Measurements from ENCODE around the gene ATRN. TPM values are rescaled to one million over a fixed set of nuclear protein-coding genes. Genes with fewer than 3 reads are reported as not detected.

ATRN gene
- total and polyA plus RNA-seq, 2 of the 8 experiments (the other 6 are each of a cell fraction or from before 2014, with no cell fraction given) = 12.0 to 17.4 TPM

DNA sequence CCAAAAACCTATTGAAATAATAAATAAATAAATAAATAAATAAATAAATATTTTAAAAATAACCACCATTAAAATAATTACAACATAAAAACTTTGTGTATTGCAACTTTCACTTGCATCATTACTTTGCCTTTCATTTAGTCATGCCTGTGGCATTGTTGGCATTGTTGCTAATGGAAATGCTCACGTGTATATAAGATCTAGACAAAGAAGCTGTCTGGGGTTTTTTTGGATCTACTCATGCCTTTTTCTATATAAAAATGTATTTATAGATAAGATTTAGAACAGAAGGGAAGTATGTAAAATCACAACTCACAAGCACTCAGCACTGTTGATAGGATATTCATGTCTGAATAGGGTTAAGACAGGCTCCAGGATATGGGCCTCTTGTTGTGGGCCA lies 164.5 kb downstream of the ATRN start:
- no peak for FAIRE-seq
- TF ChIP-seq, protein P1, sequence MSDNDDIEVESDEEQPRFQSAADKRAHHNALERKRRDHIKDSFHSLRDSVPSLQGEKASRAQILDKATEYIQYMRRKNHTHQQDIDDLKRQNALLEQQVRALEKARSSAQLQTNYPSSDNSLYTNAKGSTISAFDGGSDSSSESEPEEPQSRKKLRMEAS (IDR thresholded peaks at IDR 0.05) = no peak
- no peak for TF ChIP-seq SP1 (IDR thresholded peaks at IDR 0.05; ENCODE audit: low read depth, low read length)
- TF ChIP-seq POLR2AphosphoS5 (IDR thresholded peaks at IDR 0.05; ENCODE audit: low read depth, low read length) = no peak
- no peak for TF ChIP-seq PHF8 (conservative IDR thresholded peaks at IDR 0.05; ENCODE audit: low read depth, low read length)
- TF ChIP-seq POU5F1 (IDR thresholded peaks at IDR 0.05; ENCODE audit: low read depth, low read length) = no peak
- no peak for TF ChIP-seq BRCA1 (IDR thresholded peaks at IDR 0.05; ENCODE audit: low read depth, low read length)
- TF ChIP-seq RNF2 (IDR thresholded peaks at IDR 0.05; ENCODE audit: borderline replicate concordance, low read depth, low read length, missing control alignments, poor library complexity, severe bottlenecking) = no peak
- TF ChIP-seq EP300 (IDR thresholded peaks at IDR 0.05; ENCODE audit: borderline replicate concordance in 1 of 2, low read depth in 2 of 2, low read length in 2 of 2) = no peak
- TF ChIP-seq SUZ12 (IDR thresholded peaks at IDR 0.05; ENCODE audit: low read length) = no peak
- no peak for TF ChIP-seq JUN (IDR thresholded peaks at IDR 0.05; ENCODE audit: low read depth, low read length)
- no peak for TF ChIP-seq TBP (IDR thresholded peaks at IDR 0.05; ENCODE audit: low read depth, low read length)
- TF ChIP-seq TCF12 (IDR thresholded peaks at IDR 0.05; ENCODE audit: low read depth, low read length) = no peak
- TF ChIP-seq, protein P2, sequence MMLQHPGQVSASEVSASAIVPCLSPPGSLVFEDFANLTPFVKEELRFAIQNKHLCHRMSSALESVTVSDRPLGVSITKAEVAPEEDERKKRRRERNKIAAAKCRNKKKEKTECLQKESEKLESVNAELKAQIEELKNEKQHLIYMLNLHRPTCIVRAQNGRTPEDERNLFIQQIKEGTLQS (IDR thresholded peaks at IDR 0.05; ENCODE audit: insufficient read depth, low read depth, low read length) = no peak
- TF ChIP-seq TEAD4 (IDR thresholded peaks at IDR 0.05; ENCODE audit: low read depth, low read length) = no peak

More for the DNA sequence above, 164.5 kb downstream of the ATRN start:
- no peak overlapping the region for H2BK5ac ChIP-seq (ENCODE audit: low read depth, low read length)
- H3K9me3 ChIP-seq (ENCODE audit: insufficient read depth in 2 of 2, low read depth in 1 of 2, low read length in 1 of 2) = no peaks in the 10 kb centered on the region
- H3K36me3 ChIP-seq (ENCODE audit: control insufficient read depth in 2 of 4, insufficient read depth in 4 of 4, low read length in 3 of 4) = no peaks in the 10 kb centered on the region
- ChIA-PET CTCF (ENCODE audit: partially characterized antibody) (interaction anchor here (3.1 kb wide), 1 partner anchor 72 kb away, joined by 12 read pairs; no protein-coding TSS in a partner anchor), POLR2A (ENCODE audit: partially characterized antibody) (no interaction called here)
- no peak overlapping the region for H2BK15ac ChIP-seq (ENCODE audit: low read length)
- H3K23me2 ChIP-seq (ENCODE audit: low read depth, low read length) = no peaks in the 10 kb centered on the region
- no peak overlapping the region for H3K4ac ChIP-seq (replicated peaks; ENCODE audit: insufficient read length, low read depth, low read length)
- no peaks in the 10 kb centered on the region for H3K79me1 ChIP-seq (ENCODE audit: low read depth, low read length)
- no peak overlapping the region for H3K18ac ChIP-seq (ENCODE audit: extremely low read depth, low read length)
- H3K4me1 ChIP-seq (replicated peaks in 1 of 4; ENCODE audit: control insufficient read depth in 3 of 4, insufficient read depth in 4 of 4, low read length in 3 of 4) = peaks cover 0 to 1% (median 0%) of the 10 kb centered on the region in 4 experiments; a peak in 2 of 7 replicates
- no peak overlapping the region for H4K8ac ChIP-seq (ENCODE audit: extremely low read depth, insufficient read depth, low read length)
- no peak overlapping the region for H3K4me2 ChIP-seq (ENCODE audit: insufficient read depth in 1 of 2, low read depth in 2 of 2, low read length in 2 of 2)
- H3K27ac ChIP-seq (ENCODE audit: low read depth, low read length) = no peak overlapping the region
- H4K91ac ChIP-seq (replicated peaks; ENCODE audit: insufficient read length, low read length) = no peak overlapping the region
- no peak overlapping the region for H4K5ac ChIP-seq (ENCODE audit: insufficient read length, low read depth, low read length)
- H4K20me1 ChIP-seq (replicated peaks in 1 of 2; ENCODE audit: control insufficient read depth in 1 of 2, insufficient read depth in 2 of 2, low read length in 2 of 2) = no peaks in the 10 kb centered on the region
- no peak overlapping the region for H3K9ac ChIP-seq (replicated peaks in 1 of 4; ENCODE audit: extremely low read depth in 1 of 4, low read depth in 3 of 4, low read length in 3 of 4)
- H2AFZ ChIP-seq (ENCODE audit: low read length) = no peak overlapping the region
- H2BK20ac ChIP-seq (ENCODE audit: low read length) = no peak overlapping the region
- no peak overlapping the region for H2BK12ac ChIP-seq (ENCODE audit: low read depth, low read length)
- no peak overlapping the region for H2AK5ac ChIP-seq (ENCODE audit: low read depth, low read length)
- no peak overlapping the region for H3K23ac ChIP-seq (ENCODE audit: insufficient read length)
- H3K27me3 ChIP-seq (replicated peaks in 1 of 4; ENCODE audit: control insufficient read depth in 3 of 4, extremely low read depth in 1 of 4, insufficient read depth in 3 of 4, low read length in 3 of 4) = no peaks in the 10 kb centered on the region
- no peak for DNase-seq (ENCODE audit: low read depth in 1 of 2, low spot score in 2 of 2)
- no peak overlapping the region for H3K4me3 ChIP-seq (ENCODE audit: extremely low read depth in 1 of 4, insufficient read depth in 2 of 4, low read depth in 3 of 4, low read length in 4 of 4)
- H3K14ac ChIP-seq (ENCODE audit: insufficient read length) = no peak overlapping the region
- H3K79me2 ChIP-seq (ENCODE audit: control insufficient read depth in 1 of 2, insufficient read depth in 2 of 2, low read length in 2 of 2) = no peaks in the 10 kb centered on the region
- no peak overlapping the region for H2BK120ac ChIP-seq (replicated peaks; ENCODE audit: low read depth, low read length)
- WGBS, 2 experiments (ENCODE audit: extremely low coverage in 1 of 2, insufficient coverage in 1 of 2, insufficient read length in 1 of 2, insufficient replicate concordance in 2 of 2, low coverage in 1 of 2, low lambda C conversion rate in 2 of 2, missing lambda C conversion rate in 1 of 2) = 88% methylated on average over 1 of the region's 1 CpG; no CpG with 5 or more reads in 1 of the 2 experiments
- H3K56ac ChIP-seq (replicated peaks; ENCODE audit: insufficient read length, low read depth, low read length) = no peak overlapping the region

All from H1 (cell line).